HEK293T (cell line): ENCODE measurements around the gene PPP6R1.

Experiments
- BHLHE40 ChIP-seq: fragments of 450-650 bp; IDR thresholded peaks from 2 replicates; pipeline ENCODE4 v1.6.1; 2016; ENCODE audit warnings: mild to moderate bottlenecking, moderate library complexity, borderline replicate concordance
- HDGF ChIP-seq: fragments of 450-650 bp; IDR thresholded peaks from 2 replicates; pipeline ENCODE4 v1.6.1; 2017; ENCODE audit warnings: antibody characterized with exemption, borderline replicate concordance
- PKNOX1 ChIP-seq: fragments of 450-650 bp; IDR thresholded peaks from 2 replicates; pipeline ENCODE4 v1.6.1; 2016
- SUZ12 ChIP-seq: fragments of 450-650 bp; IDR thresholded peaks from 2 replicates; pipeline ENCODE4 v1.6.1; 2016; ENCODE audit warnings: mild to moderate bottlenecking
- TARDBP ChIP-seq: fragments of 450-650 bp; IDR thresholded peaks from 2 replicates; pipeline ENCODE4 v1.6.1; 2016

- TF ChIP-seq PKNOX1 = no peak
- TF ChIP-seq TARDBP = no peak
- TF ChIP-seq BHLHE40 = no peak
- no peak for TF ChIP-seq SUZ12
- no peak for TF ChIP-seq HDGF
Measured at GRCh38 chr19:55305983-55306562, 47.3 kb upstream of the PPP6R1 start.
